Activated CD4-positive, CD25-positive, alpha-beta regulatory T cell treated with anti-CD3 and anti-CD28 coated beads, Interleukin-2, amount 50 U/mL, for 24 hours (primary cell): ENCODE data around the gene DOCK6.

ENCODE experiments used
- ATAC-seq, 2 donors: fragments of 150-1000 bp; cut with Tn5 transposase; one replicate each; pipeline ENCODE4 v1.10.0; 2021; ENCODE audit warnings: mild to moderate bottlenecking in 1 of 2, moderate library complexity in 1 of 2

The DOCK6 gene

DNA sequence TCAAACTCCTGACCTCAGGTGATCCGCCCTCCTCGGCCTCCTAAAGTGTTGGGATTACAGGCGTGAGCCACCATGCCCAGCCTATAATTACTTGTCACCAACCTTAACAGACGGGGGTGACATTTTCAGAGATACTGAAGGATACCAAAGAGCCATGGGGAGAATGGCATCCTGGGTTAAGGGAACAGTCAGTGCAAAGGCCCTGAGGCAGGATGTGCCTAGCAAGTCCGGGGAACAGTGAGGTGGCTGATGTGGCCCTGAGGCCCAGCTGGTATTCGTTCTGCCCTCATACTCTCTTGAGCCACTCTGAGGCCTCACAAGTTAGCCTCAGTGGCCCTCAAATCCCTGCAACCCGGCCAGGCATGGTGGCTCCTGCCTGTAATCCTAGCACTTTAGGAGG is 37.9 kb downstream of the DOCK6 start:
- ATAC-seq = no peak

DNA sequence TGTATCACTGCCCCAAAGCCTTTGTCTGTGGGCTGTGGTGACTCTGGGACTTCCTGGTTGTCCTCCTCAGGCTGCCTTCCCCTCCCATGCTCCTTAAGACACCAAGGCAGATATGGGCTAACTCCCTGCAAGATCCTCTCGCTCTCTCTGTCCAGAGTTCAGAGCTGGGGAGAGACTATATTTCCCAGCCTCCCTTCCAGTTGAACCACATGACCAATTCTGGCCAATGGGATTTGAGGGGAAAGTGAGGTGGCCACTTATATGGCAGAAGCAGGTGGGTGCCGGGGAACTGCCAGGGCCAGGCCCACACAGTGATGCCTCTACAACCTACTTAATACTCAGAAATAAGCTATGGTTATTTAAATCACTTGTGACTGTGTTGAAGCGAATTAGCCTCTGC is 39.1 kb downstream of the DOCK6 start:
- ATAC-seq = no peak

GRCh38 chr19:11221082-11221598 is 41.2 kb downstream of the DOCK6 start:
- ATAC-seq = no peak

DNA sequence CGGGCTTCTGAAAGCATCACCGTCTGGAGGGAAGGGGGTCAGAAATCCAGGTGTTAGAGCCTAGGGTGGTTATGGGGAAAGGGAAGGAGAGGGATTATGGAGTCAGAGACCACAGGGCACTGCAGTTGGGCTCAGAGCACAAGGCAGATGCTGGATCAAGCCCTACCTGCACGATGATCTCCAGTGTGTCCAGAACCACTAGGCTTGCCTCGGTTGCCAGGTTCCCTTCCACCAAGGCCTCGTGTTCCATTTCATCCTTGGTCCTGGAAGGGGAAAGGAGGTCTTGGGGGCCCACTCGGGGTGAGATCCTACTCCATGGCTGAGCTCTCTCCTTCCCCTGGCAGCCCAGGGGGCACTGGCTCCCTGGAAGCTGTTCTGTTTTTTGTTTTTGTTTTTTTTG is 47.9 kb downstream of the DOCK6 start:
- ATAC-seq = no peak

- no peak for ATAC-seq
These were observed 51.7 kb downstream of the DOCK6 start for GRCh38 chr19:11210656-11210928.

DNA sequence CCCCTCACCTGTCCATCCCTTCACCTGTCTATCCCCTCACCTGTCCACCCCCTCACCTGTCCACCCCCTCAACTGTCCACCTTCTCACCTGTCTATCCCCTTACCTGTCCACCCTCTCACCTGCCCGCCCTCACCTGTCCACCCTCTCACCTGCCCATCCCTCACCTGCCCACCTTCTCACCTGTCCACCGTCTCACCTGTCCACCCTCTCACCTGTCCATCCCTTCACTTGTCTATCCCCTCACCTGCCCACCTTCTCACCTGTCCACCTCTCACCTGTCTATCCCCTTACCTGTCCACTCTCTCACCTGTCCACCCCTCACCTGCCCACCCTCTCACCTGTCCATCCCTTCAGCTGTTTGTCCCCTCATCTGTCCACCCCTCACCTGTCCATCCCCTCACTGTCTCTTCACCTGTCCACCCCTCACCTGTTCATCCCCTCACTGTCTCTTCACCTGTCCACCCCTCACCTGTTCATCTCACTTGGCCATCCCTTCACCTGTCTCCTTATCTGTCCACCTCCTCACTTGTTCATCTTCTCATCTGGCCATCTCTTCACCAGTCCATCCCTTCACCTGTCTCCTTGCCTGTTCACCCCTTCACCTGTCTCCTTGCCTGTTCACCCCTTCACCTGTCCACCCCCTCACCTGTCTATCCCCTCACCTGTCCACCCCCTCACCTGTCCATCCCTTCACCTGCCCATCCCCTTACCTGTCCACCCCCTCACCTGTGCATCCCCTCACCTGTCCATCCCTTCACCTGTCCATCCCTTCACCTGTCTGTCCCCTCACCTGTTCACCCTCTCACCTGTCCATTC is 52.3 kb downstream of the DOCK6 start:
- ATAC-seq = no peak

DNA sequence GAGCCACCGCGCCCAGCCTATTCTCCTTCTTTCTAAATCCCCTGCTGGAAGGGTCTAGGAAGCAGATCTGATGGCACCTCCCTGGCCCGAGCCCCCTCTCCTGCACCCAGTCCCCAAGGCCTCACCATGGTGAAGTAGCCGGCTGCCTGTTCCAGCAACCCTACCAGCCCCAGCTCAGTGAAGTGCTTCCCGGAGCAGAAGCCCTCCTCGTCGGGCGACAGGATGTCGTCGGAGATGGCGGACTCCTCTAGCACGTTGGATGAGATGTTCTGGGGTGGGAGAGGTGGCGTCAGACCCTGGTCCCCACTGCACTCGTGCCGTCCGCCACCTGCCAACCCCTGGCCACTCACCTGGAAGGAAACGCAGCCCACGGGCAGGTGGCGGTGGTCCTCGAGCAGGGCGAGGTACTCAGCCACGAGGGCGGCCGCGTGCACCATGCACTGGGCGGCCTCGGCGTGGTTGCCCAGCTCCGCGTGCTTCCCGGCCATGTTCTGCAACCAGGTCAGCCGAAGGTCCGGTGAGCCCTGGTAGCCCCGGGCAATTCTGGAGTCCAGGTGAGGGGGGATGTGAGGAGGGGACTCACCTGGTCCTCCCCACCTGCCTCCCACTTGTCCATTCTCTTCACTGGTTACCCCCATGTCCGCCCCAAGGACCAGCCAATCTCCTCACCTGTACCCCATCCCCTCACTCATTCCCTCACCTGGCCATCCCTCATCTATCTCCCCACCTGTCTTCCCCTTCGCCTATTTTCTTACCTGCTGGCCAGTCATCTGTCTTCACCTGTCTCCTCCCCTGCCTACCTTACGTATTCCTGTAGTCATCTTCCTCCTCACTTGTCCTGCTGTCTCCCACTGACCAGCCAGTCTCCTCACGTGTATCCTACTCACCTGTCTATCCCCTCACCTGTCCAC is 53.5 kb downstream of the DOCK6 start:
- no peak for ATAC-seq

DNA sequence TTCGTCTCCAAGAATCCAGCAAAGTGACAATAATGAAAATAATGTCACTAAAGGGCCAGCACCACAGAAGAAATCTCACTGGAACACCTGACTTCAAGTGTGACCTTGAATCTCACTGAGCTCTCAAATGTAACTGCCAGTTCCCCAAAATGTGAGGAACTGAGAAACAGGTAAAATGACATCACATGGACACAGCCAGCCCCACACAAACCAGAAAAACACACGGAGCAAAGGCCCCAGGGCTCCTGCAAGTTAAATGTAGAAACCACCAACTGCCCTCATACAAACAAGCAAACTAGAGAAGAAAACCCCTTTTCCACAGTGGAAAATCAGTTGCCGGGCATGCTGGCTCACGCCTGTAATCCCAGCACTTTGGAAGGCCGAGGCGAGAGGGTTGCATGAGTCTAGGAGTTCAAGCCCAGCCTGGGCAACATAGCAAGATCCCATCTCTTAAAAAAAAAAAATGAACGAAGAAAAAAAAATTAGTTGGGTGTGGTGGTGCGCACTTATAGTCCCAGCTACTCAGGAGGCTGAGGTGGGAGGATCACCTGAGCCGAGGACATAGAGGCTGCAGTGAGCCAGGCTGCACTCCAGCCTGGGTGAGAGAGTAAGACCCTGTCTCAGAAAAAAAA is 56.3 kb downstream of the DOCK6 start:
- ATAC-seq = no peak

GRCh38 chr19:11204943-11205349 is 57.4 kb downstream of the DOCK6 start:
- no peak for ATAC-seq

- no peak for ATAC-seq
These were observed 58.2 kb downstream of the DOCK6 start for GRCh38 chr19:11204076-11204602.

DNA sequence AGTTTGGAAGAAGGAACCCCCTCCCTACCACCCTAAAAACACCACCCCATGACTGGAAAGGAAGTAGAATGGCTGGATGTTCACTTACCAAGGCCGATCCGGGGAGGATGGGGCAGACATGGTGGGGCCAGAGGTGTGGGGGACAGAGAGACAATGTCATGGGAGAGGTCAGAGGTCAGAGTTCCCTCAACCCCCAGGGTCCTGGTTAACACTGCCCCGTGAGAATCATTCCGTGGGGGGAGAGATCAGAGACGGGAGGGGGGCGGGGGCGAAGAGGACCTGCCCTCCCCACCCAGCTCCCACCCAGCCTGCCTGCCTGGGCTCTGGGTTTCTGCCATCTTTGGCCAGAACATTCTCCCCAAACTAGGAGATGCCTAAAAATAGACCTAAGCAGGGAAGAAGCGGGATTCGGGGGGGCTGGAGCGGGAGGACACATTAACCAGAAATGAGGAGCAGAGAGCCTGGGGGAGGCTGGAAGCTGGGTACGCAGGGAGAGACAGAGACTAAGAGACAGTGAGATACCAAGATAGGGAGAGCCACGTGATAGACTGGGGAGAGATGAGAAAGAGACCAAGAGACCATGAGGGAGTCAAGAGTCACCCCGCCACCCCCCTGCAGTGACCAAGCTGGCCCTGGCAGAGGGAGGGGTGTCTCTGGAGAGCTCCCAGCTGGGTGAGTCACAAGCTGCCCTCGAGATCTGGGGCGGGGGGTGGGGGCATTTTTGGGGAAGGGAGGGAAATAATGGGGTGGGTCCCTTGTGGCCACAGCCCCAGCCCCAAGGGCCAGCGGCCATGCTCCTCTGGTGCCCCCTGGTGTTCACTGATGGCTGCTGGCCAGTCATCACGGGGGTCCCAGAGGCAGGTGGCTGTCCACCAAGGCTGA is 58.9 kb downstream of the DOCK6 start:
- ATAC-seq = peak in 1 of 2 donors; percentile 58

DNA sequence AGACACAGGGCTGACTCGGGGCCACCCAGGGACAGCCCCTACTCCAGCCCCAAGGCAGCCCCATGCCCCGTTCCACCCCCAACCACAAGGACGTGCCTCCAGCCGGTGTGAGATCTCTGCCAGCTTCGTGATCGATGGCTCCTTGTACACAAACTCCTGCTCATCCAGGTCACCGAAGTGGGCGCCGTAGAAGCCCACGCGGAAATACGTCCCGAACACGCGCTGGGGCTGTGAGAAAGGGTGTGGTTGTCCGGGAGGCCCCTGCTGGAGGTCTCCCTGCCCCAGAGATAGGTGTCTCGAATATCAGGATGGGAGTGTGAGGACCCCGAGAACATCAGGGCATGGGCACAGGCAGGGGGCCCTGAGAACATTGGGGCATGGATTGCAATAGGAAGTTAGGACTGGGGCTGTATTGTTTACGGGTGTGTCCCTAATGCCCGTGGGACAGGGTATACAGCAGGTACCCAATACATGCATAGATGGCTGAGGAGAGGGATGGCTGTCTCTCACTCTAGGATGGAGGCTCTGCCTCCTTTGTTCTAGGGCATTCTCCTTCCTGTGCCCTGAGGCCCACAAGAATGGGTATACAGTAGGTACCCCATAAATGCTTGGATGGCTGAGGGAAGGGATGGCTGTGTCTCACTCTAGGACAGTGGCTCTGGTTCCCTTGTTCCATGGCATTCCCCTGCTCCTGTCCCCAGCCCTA is 59.7 kb downstream of the DOCK6 start:
- ATAC-seq = no peak

DNA sequence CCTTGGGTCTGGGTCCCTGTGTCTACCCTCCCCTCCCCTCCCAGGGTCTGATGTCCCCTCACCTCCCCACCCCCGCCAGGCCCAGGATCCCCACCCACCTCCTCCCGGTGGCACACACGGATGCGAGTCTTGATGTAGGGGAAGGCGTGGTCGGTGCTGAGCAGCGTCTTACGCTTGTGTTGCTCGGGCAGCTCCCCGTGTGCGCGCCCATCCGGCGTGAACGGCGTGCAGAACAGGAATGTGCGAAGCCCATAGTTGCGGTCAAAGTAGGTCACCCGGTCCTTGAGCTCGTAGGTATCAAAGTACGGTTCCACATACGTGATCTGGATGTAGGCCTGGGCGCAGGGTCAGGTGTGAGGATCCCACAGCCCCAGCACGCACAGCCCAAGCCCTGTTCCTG is 60.5 kb downstream of the DOCK6 start:
- ATAC-seq = no peak

DNA sequence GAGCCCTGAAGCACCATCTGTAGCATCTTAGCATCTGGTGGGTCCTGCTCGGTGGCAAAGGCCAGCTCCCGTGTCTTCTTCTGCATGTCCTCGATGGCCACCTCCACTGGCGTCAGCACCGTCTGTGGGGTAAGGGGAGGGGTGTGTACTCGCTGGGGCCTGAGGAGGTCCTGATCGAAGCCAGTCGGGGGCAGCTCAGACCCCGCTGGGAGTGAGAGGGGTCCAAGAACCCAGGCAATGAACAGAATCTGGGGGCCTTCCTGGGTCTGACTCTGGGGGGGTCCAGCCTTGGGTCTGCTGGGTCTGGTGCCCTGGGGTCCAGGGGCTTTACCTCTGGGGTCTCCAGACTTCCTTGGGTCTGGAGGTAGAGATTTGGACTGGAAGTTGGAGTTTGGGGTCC is 61.4 kb downstream of the DOCK6 start:
- ATAC-seq = no peak

DNA sequence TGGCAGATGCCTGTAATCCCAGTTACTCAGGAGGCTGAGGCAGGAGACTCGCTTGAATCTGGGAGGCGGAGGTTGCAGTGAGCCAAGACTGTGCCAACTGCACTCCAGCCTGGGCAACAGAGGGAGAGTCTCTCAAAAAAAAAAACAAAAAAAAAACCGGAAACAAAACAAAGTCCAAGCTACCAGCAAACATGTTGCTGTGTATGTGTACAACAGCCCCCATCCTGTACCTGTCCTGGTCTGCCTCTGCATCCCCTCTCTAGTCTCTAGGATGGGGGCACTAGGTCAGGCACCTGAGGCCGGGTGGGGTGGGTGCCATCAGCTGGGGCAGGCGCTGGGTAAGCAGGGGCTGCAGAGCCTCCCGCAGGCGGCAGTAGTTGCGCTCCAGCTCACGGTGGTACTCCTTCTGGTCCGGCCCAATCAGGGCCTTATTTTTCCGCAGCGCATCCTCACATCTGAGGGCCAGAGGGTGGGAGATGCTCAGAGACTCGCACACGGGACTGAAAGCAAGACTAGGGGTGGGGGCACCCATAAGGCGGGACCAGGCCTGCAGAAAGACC is 62.2 kb downstream of the DOCK6 start:
- no peak for ATAC-seq

DNA sequence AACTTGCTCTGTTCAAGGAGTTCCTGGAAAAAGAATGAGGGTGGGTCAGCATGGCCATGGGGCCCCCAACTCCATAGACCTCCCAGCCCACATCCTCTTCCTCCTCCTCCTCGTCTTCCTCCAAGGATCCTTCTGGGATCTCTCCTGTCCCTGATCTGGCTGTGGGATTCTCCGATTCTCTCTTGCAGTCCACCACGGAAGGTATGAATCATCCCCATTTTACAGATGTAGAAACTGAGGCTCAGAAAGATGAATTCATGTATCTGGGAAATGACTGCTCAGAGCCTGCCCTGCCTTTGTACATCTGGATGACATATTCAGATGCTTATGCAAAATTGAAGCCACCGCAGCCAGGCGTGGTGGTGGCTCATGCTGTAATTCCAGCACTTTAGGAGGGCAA is 62.8 kb downstream of the DOCK6 start:
- no peak for ATAC-seq

- ATAC-seq = no peak
These were observed 63.4 kb downstream of the DOCK6 start for GRCh38 chr19:11198769-11199424.

- no peak for ATAC-seq
These were observed 64.2 kb downstream of the DOCK6 start for GRCh38 chr19:11198175-11198534.

DNA sequence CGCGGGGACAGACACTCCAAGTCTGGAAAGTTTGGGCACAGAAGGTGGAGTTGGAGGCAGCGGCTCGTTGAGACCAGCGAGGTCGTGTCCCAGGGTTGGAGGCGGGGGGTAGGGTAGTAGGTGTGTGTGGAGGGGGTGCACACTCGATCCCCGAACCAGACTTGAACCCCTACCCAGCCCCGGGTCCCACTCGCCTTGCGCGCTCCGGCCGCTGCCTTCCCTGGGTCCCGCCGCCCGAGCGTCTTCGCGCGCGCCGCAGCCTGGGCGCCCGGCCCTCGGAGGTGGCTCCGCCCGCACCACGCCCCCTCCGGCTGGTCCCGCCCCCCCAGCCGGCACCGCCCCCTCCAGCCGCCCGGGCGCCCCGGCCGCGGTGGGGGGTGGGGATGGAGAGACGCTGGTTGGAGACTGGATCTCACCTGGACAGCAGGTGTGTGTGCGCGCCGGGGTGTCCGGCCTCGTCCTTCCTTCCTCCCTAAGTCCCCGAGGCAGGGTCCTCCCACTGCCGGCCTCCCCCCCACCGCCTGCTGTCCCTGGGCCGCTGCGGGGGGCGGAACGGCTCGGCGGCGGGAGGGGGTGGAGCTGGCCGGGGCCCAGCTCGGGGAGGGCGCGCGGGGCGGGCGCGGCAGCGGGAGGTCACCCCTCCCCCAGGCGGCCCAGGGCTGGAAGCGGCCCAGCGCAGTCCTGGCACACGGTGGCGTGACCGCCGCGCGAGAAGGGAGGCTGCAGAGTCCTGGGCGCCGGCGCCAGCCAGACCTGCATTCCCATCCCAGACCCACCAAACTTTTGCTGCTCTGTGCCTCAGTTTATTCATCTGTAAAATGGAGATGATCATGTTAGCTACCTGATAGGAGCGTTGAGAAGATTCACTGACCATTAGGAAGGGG is 64.8 kb downstream of the DOCK6 start, which contains the start of gene KANK2:
Gene KANK2 (minus strand): TSS at position 255 of the 884 bp plus-strand sequence. CDS start 3,034 bp downstream, outside the sequence.
- peak; percentile 89 to 91 for ATAC-seq
